GM19099 (cell line): Measurements from ENCODE around the gene GRIK4.

ENCODE experiments used
- POLR2A ChIP-seq: IDR thresholded peaks from 3 replicates; pipeline ENCODE4 v1.6.1; 2011; ENCODE audit warnings: low read depth; ENCODE audit not compliant: insufficient read length; ENCODE audit errors: extremely low read depth

Gene GRIK4

GRCh38 chr11:120766318-120766717 lies 254.8 kb downstream of the GRIK4 start:
- TF ChIP-seq POLR2A: no peak

GRCh38 chr11:120768949-120769348 lies 257.4 kb downstream of the GRIK4 start:
- TF ChIP-seq POLR2A: no peak

- TF ChIP-seq POLR2A: no peak
Observed at GRCh38 chr11:120769906-120770305, 258.4 kb downstream of the GRIK4 start.

GRCh38 chr11:120771551-120772060 lies 260.1 kb downstream of the GRIK4 start:
- TF ChIP-seq POLR2A: no peak

- no peak for TF ChIP-seq POLR2A
Observed at GRCh38 chr11:120773501-120774031, 262.0 kb downstream of the GRIK4 start.

GRCh38 chr11:120774591-120775386 lies 263.2 kb downstream of the GRIK4 start:
- no peak for TF ChIP-seq POLR2A

GRCh38 chr11:120775986-120776951 lies 264.7 kb downstream of the GRIK4 start:
- no peak for TF ChIP-seq POLR2A

- no peak for TF ChIP-seq POLR2A
Observed at GRCh38 chr11:120778685-120779490, 267.3 kb downstream of the GRIK4 start.

GRCh38 chr11:120780239-120780638 lies 268.7 kb downstream of the GRIK4 start:
- TF ChIP-seq POLR2A: no peak

GRCh38 chr11:120781486-120782120 lies 270.1 kb downstream of the GRIK4 start:
- no peak for TF ChIP-seq POLR2A

- no peak for TF ChIP-seq POLR2A
Observed at GRCh38 chr11:120784566-120785251, 273.2 kb downstream of the GRIK4 start.

- TF ChIP-seq POLR2A: no peak
Observed at GRCh38 chr11:120785576-120785975, 274.0 kb downstream of the GRIK4 start.

GRCh38 chr11:120786206-120786735 lies 274.7 kb downstream of the GRIK4 start:
- TF ChIP-seq POLR2A: no peak
